Natural killer cell (primary cell): Measurements from ENCODE around the gene BTBD16. TPM values are rescaled to one million over a fixed set of nuclear protein-coding genes. Genes with fewer than 3 reads are reported as not detected.
A peak's percentile ranks its signal among the peaks of the same experiment; 100 is the strongest.

ENCODE experiments used
- ATAC-seq, 3 donors: fragments of 150-1000 bp in 2 of 3; fragments of 200-7000 bp in 1 of 3; cut with Tn5 transposase; 1 replicate in 1 of 3; 2 replicates in 2 of 3; pipeline ENCODE4 v1.10.0; 2021; ENCODE audit warnings: mild to moderate bottlenecking in 2 of 3, moderate library complexity in 2 of 3
- DNase-seq, 2 donors: peaks; one replicate each; pipeline versions ENCODE4 v3.0.0 to v3.0.0-alpha.2; 2013 to 2021; ENCODE audit warnings: mixed read lengths in 1 of 2
- H3K27ac ChIP-seq: one replicate; pipeline ENCODE4 v1.5.1; 2013; ENCODE audit warnings: mild to moderate bottlenecking, low read length
- H3K27me3 ChIP-seq: one replicate; pipeline ENCODE4 v1.6.1; 2013; ENCODE audit warnings: low read length; ENCODE audit not compliant: control insufficient read depth, insufficient read depth
- H3K36me3 ChIP-seq: one replicate; pipeline ENCODE4 v1.6.1; 2013; ENCODE audit warnings: low read length; ENCODE audit not compliant: control insufficient read depth, insufficient read depth
- H3K4me1 ChIP-seq: one replicate; pipeline ENCODE4 v1.6.1; 2013; ENCODE audit warnings: low read length; ENCODE audit not compliant: control insufficient read depth, insufficient read depth
- H3K4me3 ChIP-seq: one replicate; pipeline ENCODE4 v1.5.1; 2013; ENCODE audit warnings: low read length
- H3K9me3 ChIP-seq: one replicate; pipeline ENCODE4 v1.6.1; 2013; ENCODE audit warnings: low read length; ENCODE audit not compliant: control insufficient read depth, insufficient read depth
- H3K27ac Mint-ChIP-seq, 2 donors: one replicate each; pipeline ENCODE4 v1.8.0; 2022; ENCODE audit warnings: mild to moderate bottlenecking in 2 of 2, mixed read lengths in 2 of 2, moderate library complexity in 1 of 2
- H3K27me3 Mint-ChIP-seq, 2 donors: one replicate each; pipeline ENCODE4 v1.8.0; 2022; ENCODE audit warnings: low read depth in 2 of 2, mixed read lengths in 2 of 2
- H3K36me3 Mint-ChIP-seq: one replicate; pipeline ENCODE4 v1.8.0; 2022; ENCODE audit warnings: mixed read lengths
- H3K4me1 Mint-ChIP-seq, 2 donors: one replicate each; pipeline ENCODE4 v1.8.0; 2022; ENCODE audit warnings: mixed read lengths in 2 of 2
- H3K4me3 Mint-ChIP-seq: one replicate; pipeline ENCODE4 v1.8.0; 2022; ENCODE audit warnings: mild to moderate bottlenecking, moderate library complexity, mixed read lengths
- H3K9me3 Mint-ChIP-seq, 2 donors: one replicate each; pipeline ENCODE4 v1.8.0; 2022; ENCODE audit warnings: mixed read lengths in 2 of 2
- WGBS: methylation state at CpG from one replicate; pipeline ENCODE4 v1.1.7; 2013; ENCODE audit warnings: missing lambda C conversion rate; ENCODE audit not compliant: insufficient coverage; 5-methylcytosine and 5-hydroxymethylcytosine counted together
- intact Hi-C: fragments of 100-400 bp; cut with micrococcal nuclease; formaldehyde crosslinking; loops from one replicate; pipeline ENCODE4 v1.14.2; 2022
- total RNA-seq, 4 donors: library from RNA; stranded (reverse); fragments of 120-200 nt in 1 of 4; gene quantifications; one replicate each; pipeline versions ENCODE4 v1.2.3 to v1.2.4, GENCODE V29; 2013 to 2022
- TF ChIP-seq, protein P1 (sequence below): fragments of 200-600 bp; IDR thresholded peaks from one replicate; pipeline ENCODE4 v1.8.0; 2022; ENCODE audit warnings: antibody characterized with exemption

BTBD16 gene
- total RNA-seq, 3 donors from 2014 or later (not counting 1 experiment from before 2014, with no cell fraction given) = not detected

DNA sequence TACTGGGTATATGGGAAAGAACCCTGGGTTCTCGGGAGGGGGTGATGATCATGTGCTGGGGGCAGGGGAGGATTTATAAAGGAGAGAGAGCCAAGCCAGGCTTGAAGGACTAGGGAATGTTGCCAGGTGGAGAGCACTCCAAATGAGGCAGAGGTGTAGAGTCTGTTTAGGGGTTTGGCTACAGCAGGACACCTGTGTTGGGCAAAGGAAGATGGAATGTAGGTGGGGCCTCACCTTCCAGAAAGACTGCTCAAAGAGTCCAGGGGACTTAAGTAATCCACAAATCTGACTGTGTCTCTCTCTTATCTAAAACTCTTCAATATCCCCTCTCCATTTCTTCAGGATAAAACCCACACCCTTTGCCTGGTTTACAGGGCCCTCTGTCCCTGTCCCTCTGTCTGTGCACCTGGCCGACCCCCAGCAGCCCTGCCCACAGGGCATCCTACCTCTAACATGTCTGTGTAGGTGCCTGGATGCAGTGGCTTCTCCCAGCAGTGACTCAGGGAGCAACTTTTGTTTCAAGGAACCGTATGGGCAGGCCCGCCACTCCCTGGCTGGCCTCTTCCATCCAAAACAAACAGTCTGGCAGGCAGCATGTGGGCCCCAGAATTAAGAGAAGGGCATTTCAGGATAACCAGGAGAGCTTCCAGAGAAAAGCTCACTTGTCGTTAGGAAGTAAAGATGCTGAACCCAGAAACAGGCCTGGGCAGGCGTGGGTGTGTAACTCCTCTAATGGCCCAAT, 92.8 kb downstream of the BTBD16 start:
- DNase-seq (no peak), ATAC-seq (no peak)

DNA sequence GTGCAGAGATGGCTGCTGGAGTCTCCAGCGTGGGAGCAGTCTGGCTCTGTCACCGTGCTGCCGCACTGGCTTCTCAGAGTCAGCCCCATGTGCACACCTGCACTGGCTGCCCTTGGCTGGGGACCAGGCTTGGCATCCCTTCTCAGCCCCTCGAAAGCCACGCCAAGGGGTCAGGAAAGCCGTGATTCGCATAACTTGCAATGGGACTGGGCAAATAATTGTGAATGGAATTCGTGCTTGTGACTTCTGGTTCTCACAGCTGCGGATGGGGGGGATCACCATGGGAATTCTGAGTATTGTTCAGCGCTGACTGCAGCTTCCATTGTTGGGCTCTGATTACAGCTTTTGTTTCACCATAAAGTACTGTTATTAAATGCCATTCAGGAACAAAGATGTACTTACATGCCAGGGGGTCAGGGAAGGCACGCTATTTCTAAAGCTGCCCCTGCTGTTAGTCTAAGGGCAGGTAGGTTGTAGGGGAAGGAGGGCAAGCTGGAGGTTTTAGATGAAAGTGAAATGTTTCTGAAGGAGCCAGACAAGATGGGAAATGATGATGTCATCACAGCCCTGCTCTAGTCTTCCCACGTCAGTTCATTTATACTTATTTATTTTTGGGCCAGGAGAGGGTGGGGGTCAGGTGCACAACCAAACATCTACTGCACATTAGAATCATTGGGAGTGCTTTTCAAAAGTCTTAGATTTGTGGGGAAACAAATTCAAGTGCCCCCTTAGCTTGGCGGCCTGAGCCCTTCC, 97.6 kb downstream of the BTBD16 start:
- Histone ChIP-seq H3K4me1 (peaks cover 1% of the 10 kb centered on the region), H3K36me3 (no peaks in the 10 kb centered on the region), H3K9me3 (no peaks in the 10 kb centered on the region), H3K4me3 (no peak overlapping the region), H3K27me3 (no peaks in the 10 kb centered on the region), H3K27ac (no peak overlapping the region)
- no peak for DNase-seq
- Mint-ChIP-seq H3K27ac (no peak overlapping the region), H3K27me3 (peaks cover 28 to 31% of the 10 kb centered on the region in 2 donors), H3K4me1 (peaks cover 9 to 14% of the 10 kb centered on the region in 2 donors), H3K9me3 (no peaks in the 10 kb centered on the region), H3K36me3 (no peaks in the 10 kb centered on the region), H3K4me3 (no peak overlapping the region)
- intact Hi-C loops = no loop called here
- WGBS = 84% methylated on average over 13 of the region's 13 CpGs
- TF ChIP-seq, protein P1, sequence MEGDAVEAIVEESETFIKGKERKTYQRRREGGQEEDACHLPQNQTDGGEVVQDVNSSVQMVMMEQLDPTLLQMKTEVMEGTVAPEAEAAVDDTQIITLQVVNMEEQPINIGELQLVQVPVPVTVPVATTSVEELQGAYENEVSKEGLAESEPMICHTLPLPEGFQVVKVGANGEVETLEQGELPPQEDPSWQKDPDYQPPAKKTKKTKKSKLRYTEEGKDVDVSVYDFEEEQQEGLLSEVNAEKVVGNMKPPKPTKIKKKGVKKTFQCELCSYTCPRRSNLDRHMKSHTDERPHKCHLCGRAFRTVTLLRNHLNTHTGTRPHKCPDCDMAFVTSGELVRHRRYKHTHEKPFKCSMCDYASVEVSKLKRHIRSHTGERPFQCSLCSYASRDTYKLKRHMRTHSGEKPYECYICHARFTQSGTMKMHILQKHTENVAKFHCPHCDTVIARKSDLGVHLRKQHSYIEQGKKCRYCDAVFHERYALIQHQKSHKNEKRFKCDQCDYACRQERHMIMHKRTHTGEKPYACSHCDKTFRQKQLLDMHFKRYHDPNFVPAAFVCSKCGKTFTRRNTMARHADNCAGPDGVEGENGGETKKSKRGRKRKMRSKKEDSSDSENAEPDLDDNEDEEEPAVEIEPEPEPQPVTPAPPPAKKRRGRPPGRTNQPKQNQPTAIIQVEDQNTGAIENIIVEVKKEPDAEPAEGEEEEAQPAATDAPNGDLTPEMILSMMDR = no peak
- no peak for ATAC-seq

More for the DNA sequence above, 92.8 kb downstream of the BTBD16 start:
- Histone ChIP-seq H3K4me3 (no peak overlapping the region), H3K9me3 (no peaks in the 10 kb centered on the region), H3K36me3 (no peaks in the 10 kb centered on the region), H3K27me3 (no peaks in the 10 kb centered on the region), H3K4me1 (no peaks in the 10 kb centered on the region), H3K27ac (no peak overlapping the region)
- WGBS = 90% methylated on average over 6 of the region's 6 CpGs
- intact Hi-C loops = no loop called here
- no peaks in the 10 kb centered on the region for H3K9me3 Mint-ChIP-seq
- H3K4me1 Mint-ChIP-seq = peaks cover 0 to 9% of the 10 kb centered on the region in 2 donors
- no peak overlapping the region for H3K4me3 Mint-ChIP-seq
- H3K27ac Mint-ChIP-seq = no peak overlapping the region
- H3K27me3 Mint-ChIP-seq = peaks cover 16 to 23% of the 10 kb centered on the region in 2 donors
- TF ChIP-seq, protein P1 = no peak
- H3K36me3 Mint-ChIP-seq = peaks cover under 1% of the 10 kb centered on the region

DNA sequence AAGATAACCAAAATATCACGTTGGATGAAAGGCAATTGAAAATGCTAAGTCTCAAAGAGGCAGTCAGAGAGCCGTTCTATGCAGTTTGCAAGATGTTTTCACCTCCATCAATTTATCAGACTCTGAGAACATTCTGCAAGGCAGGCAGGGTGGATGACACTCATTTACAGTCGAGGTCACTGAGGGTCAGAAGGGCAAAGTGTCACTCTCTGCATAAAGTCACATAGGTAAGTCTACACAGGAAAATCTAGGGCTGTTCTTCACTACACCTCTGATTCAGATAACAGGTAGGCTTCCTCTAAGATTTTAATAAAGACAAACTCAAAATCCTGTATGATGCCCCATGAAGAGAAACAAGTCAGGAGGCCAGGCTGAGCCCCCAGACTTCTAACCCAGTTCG, 102.0 kb downstream of the BTBD16 start:
- intact Hi-C loops = no loop called here
- Mint-ChIP-seq H3K36me3 (no peaks in the 10 kb centered on the region), H3K9me3 (no peaks in the 10 kb centered on the region), H3K27ac (peak overlapping the region; percentile 87 to 98), H3K4me3 (peak overlapping the region; percentile 91), H3K27me3 (peaks cover 14 to 17% of the 10 kb centered on the region in 2 donors), H3K4me1 (peaks cover 27 to 33% of the 10 kb centered on the region in 2 donors)
- 93% methylated on average over 4 of the region's 4 CpGs for WGBS
- H3K9me3 ChIP-seq = no peaks in the 10 kb centered on the region
- H3K27me3 ChIP-seq = no peaks in the 10 kb centered on the region
- no peaks in the 10 kb centered on the region for H3K36me3 ChIP-seq
- ATAC-seq (no peak), DNase-seq (no peak)
- no peak overlapping the region for H3K27ac ChIP-seq
- peaks cover 8% of the 10 kb centered on the region for H3K4me1 ChIP-seq
- H3K4me3 ChIP-seq = no peak overlapping the region
- TF ChIP-seq, protein P1 = no peak
